Measurements from ENCODE around the gene LGALS9C. TPM values are rescaled to one million over a fixed set of nuclear protein-coding genes. Genes with fewer than 3 reads are reported as not detected.
"Not testable (repeated sequence)": the region's sequence is repeated elsewhere in the genome, so short reads cannot be mapped to it uniquely, and the experiment has no call there.

Gene LGALS9C
- total RNA-seq, 1 donor from 2014 or later = not detected

GRCh38 chr17:18463831-18464502 lies 12.6 kb upstream of the LGALS9C start:
- H3K36me3 Mint-ChIP-seq (ENCODE audit: low read depth); H3K27ac Mint-ChIP-seq (ENCODE audit: unreplicated experiment); H3K4me3 Mint-ChIP-seq (ENCODE audit: unreplicated experiment); H3K27me3 Mint-ChIP-seq (ENCODE audit: low read depth); H3K9me3 Mint-ChIP-seq (ENCODE audit: low read depth); H3K4me1 Mint-ChIP-seq (ENCODE audit: low read depth); DNase-seq (ENCODE audit: low spot score): not testable (repeated sequence)

- not testable (repeated sequence) for DNase-seq (ENCODE audit: low spot score); H3K27me3 Mint-ChIP-seq (ENCODE audit: low read depth); H3K4me3 Mint-ChIP-seq (ENCODE audit: unreplicated experiment); H3K4me1 Mint-ChIP-seq (ENCODE audit: low read depth); H3K36me3 Mint-ChIP-seq (ENCODE audit: low read depth); H3K9me3 Mint-ChIP-seq (ENCODE audit: low read depth); H3K27ac Mint-ChIP-seq (ENCODE audit: unreplicated experiment)
These were observed 10.2 kb upstream of the LGALS9C start for GRCh38 chr17:18466250-18466983.

- H3K9me3 Mint-ChIP-seq (ENCODE audit: low read depth); H3K4me3 Mint-ChIP-seq (ENCODE audit: unreplicated experiment); H3K27ac Mint-ChIP-seq (ENCODE audit: unreplicated experiment); H3K4me1 Mint-ChIP-seq (ENCODE audit: low read depth); H3K36me3 Mint-ChIP-seq (ENCODE audit: low read depth); H3K27me3 Mint-ChIP-seq (ENCODE audit: low read depth); DNase-seq (ENCODE audit: low spot score): not testable (repeated sequence)
These were observed 9.6 kb upstream of the LGALS9C start for GRCh38 chr17:18467001-18467400.

GRCh38 chr17:18468472-18469171 lies 8.0 kb upstream of the LGALS9C start:
- not testable (repeated sequence) for H3K27ac Mint-ChIP-seq (ENCODE audit: unreplicated experiment); H3K9me3 Mint-ChIP-seq (ENCODE audit: low read depth); H3K4me3 Mint-ChIP-seq (ENCODE audit: unreplicated experiment); H3K36me3 Mint-ChIP-seq (ENCODE audit: low read depth); H3K27me3 Mint-ChIP-seq (ENCODE audit: low read depth); H3K4me1 Mint-ChIP-seq (ENCODE audit: low read depth); DNase-seq (ENCODE audit: low spot score)

GRCh38 chr17:18469837-18470236 lies 6.8 kb upstream of the LGALS9C start:
- H3K36me3 Mint-ChIP-seq (ENCODE audit: low read depth); H3K27ac Mint-ChIP-seq (ENCODE audit: unreplicated experiment); H3K9me3 Mint-ChIP-seq (ENCODE audit: low read depth); DNase-seq (ENCODE audit: low spot score); H3K27me3 Mint-ChIP-seq (ENCODE audit: low read depth); H3K4me3 Mint-ChIP-seq (ENCODE audit: unreplicated experiment); H3K4me1 Mint-ChIP-seq (ENCODE audit: low read depth): not testable (repeated sequence)

GRCh38 chr17:18470345-18470930 lies 6.2 kb upstream of the LGALS9C start:
- not testable (repeated sequence) for H3K4me3 Mint-ChIP-seq (ENCODE audit: unreplicated experiment); H3K9me3 Mint-ChIP-seq (ENCODE audit: low read depth); DNase-seq (ENCODE audit: low spot score); H3K27me3 Mint-ChIP-seq (ENCODE audit: low read depth); H3K36me3 Mint-ChIP-seq (ENCODE audit: low read depth); H3K4me1 Mint-ChIP-seq (ENCODE audit: low read depth); H3K27ac Mint-ChIP-seq (ENCODE audit: unreplicated experiment)

- H3K36me3 Mint-ChIP-seq (ENCODE audit: low read depth); H3K4me3 Mint-ChIP-seq (ENCODE audit: unreplicated experiment); H3K27ac Mint-ChIP-seq (ENCODE audit: unreplicated experiment); H3K27me3 Mint-ChIP-seq (ENCODE audit: low read depth); H3K4me1 Mint-ChIP-seq (ENCODE audit: low read depth); H3K9me3 Mint-ChIP-seq (ENCODE audit: low read depth); DNase-seq (ENCODE audit: low spot score): not testable (repeated sequence)
These were observed 2.6 kb upstream of the LGALS9C start for GRCh38 chr17:18473967-18474366.

- H3K4me3 Mint-ChIP-seq (ENCODE audit: unreplicated experiment); H3K9me3 Mint-ChIP-seq (ENCODE audit: low read depth); H3K27ac Mint-ChIP-seq (ENCODE audit: unreplicated experiment); DNase-seq (ENCODE audit: low spot score); H3K36me3 Mint-ChIP-seq (ENCODE audit: low read depth); H3K4me1 Mint-ChIP-seq (ENCODE audit: low read depth); H3K27me3 Mint-ChIP-seq (ENCODE audit: low read depth): not testable (repeated sequence)
These were observed 1.8 kb upstream of the LGALS9C start for GRCh38 chr17:18474754-18475153.

GRCh38 chr17:18477367-18477766 lies 778 bp downstream of the LGALS9C start:
- not testable (repeated sequence) for H3K27me3 Mint-ChIP-seq (ENCODE audit: low read depth); H3K27ac Mint-ChIP-seq (ENCODE audit: unreplicated experiment); DNase-seq (ENCODE audit: low spot score); H3K36me3 Mint-ChIP-seq (ENCODE audit: low read depth); H3K4me1 Mint-ChIP-seq (ENCODE audit: low read depth); H3K9me3 Mint-ChIP-seq (ENCODE audit: low read depth); H3K4me3 Mint-ChIP-seq (ENCODE audit: unreplicated experiment)

GRCh38 chr17:18478362-18478761 lies 1.8 kb downstream of the LGALS9C start:
- H3K4me1 Mint-ChIP-seq (ENCODE audit: low read depth); H3K27me3 Mint-ChIP-seq (ENCODE audit: low read depth); DNase-seq (ENCODE audit: low spot score); H3K36me3 Mint-ChIP-seq (ENCODE audit: low read depth); H3K9me3 Mint-ChIP-seq (ENCODE audit: low read depth); H3K4me3 Mint-ChIP-seq (ENCODE audit: unreplicated experiment); H3K27ac Mint-ChIP-seq (ENCODE audit: unreplicated experiment): not testable (repeated sequence)

- H3K27me3 Mint-ChIP-seq (ENCODE audit: low read depth); H3K27ac Mint-ChIP-seq (ENCODE audit: unreplicated experiment); H3K4me1 Mint-ChIP-seq (ENCODE audit: low read depth); H3K9me3 Mint-ChIP-seq (ENCODE audit: low read depth); DNase-seq (ENCODE audit: low spot score); H3K4me3 Mint-ChIP-seq (ENCODE audit: unreplicated experiment); H3K36me3 Mint-ChIP-seq (ENCODE audit: low read depth): not testable (repeated sequence)
These were observed 2.5 kb downstream of the LGALS9C start for GRCh38 chr17:18478977-18479595.

GRCh38 chr17:18481775-18482174 lies 5.2 kb downstream of the LGALS9C start:
- not testable (repeated sequence) for H3K9me3 Mint-ChIP-seq (ENCODE audit: low read depth); H3K36me3 Mint-ChIP-seq (ENCODE audit: low read depth); H3K4me3 Mint-ChIP-seq (ENCODE audit: unreplicated experiment); H3K27ac Mint-ChIP-seq (ENCODE audit: unreplicated experiment); H3K4me1 Mint-ChIP-seq (ENCODE audit: low read depth); H3K27me3 Mint-ChIP-seq (ENCODE audit: low read depth); DNase-seq (ENCODE audit: low spot score)
